Right lobe of liver (tissue), 4 donors: Measurements from ENCODE around the gene KCNMA1.

Experiments used
- CTCF ChIP-seq, 4 donors: fragments of 200-600 bp in 3 of 4; fragments of 450-650 bp in 1 of 4; IDR thresholded peaks; one replicate each; pipeline versions ENCODE4 v1.5.1 to v1.8.0; 2016 to 2022; ENCODE audit warnings: antibody characterized with exemption in 4 of 4, mild to moderate bottlenecking in 2 of 4
- POLR2A ChIP-seq: fragments of 450-650 bp; IDR thresholded peaks from one replicate; pipeline ENCODE4 v1.6.1; 2017; ENCODE audit warnings: antibody characterized with exemption, mild to moderate bottlenecking
- donor health status: DM: no; HTN: no; CAD: no.
- donor health status: DM: no; HTN: no; CAD: no.
- donor health status: DM: no; HTN: yes; CAD: no.

- TF ChIP-seq CTCF (IDR thresholded peaks at IDR 0.05) = no peak
- no peak for TF ChIP-seq POLR2A
These were observed 610.0 kb downstream of the KCNMA1 start for GRCh38 chr10:77027576-77027975.
